Effector memory CD8-positive, alpha-beta T cell (primary cell): ENCODE results near the gene TNFAIP3.
A peak's percentile ranks its signal among the peaks of the same experiment; 100 is the strongest.

ENCODE experiments used
- ATAC-seq: fragments of 150-1000 bp; cut with Tn5 transposase; replicated peaks from 2 replicates; pipeline ENCODE4 v1.10.0; 2021; ENCODE audit warnings: mild to moderate bottlenecking, moderate library complexity
- DNase-seq, 3 experiments: peaks; one replicate each; pipeline ENCODE4 v3.0.0; 2021
- H3K27ac Mint-ChIP-seq, 2 donors: one replicate each; pipeline ENCODE4 v1.8.0; 2022; ENCODE audit warnings: mild to moderate bottlenecking in 2 of 2, mixed read lengths in 2 of 2, moderate library complexity in 2 of 2
- H3K27me3 Mint-ChIP-seq, 2 donors: one replicate each; pipeline ENCODE4 v1.8.0; 2022; ENCODE audit warnings: mixed read lengths in 2 of 2
- H3K36me3 Mint-ChIP-seq: one replicate; pipeline ENCODE4 v1.8.0; 2022; ENCODE audit warnings: mild to moderate bottlenecking, moderate library complexity, mixed read lengths; ENCODE audit not compliant: insufficient read depth
- H3K4me1 Mint-ChIP-seq, 2 donors: one replicate each; pipeline ENCODE4 v1.8.0; 2022; ENCODE audit warnings: low read depth in 2 of 2, mixed read lengths in 2 of 2
- H3K4me3 Mint-ChIP-seq, 2 donors: one replicate each; pipeline ENCODE4 v1.8.0; 2022; ENCODE audit warnings: mild to moderate bottlenecking in 2 of 2, mixed read lengths in 2 of 2, moderate library complexity in 2 of 2
- H3K9me3 Mint-ChIP-seq, 2 donors: one replicate each; pipeline ENCODE4 v1.8.0; 2022; ENCODE audit warnings: mixed read lengths in 2 of 2

TNFAIP3 gene

GRCh38 chr6:137849181-137849980 is 17.7 kb upstream of the TNFAIP3 start:
- Mint-ChIP-seq H3K27me3 (no peaks in the 10 kb centered on the region), H3K4me3 (no peak overlapping the region), H3K36me3 (no peaks in the 10 kb centered on the region), H3K4me1 (no peaks in the 10 kb centered on the region), H3K9me3 (no peaks in the 10 kb centered on the region), H3K27ac (no peak overlapping the region)
- no peak for ATAC-seq
- no peak for DNase-seq

GRCh38 chr6:137849981-137850714 is 16.9 kb upstream of the TNFAIP3 start:
- H3K9me3 Mint-ChIP-seq = no peaks in the 10 kb centered on the region
- no peaks in the 10 kb centered on the region for H3K36me3 Mint-ChIP-seq
- no peak overlapping the region for H3K4me3 Mint-ChIP-seq
- DNase-seq (no peak), ATAC-seq (no peak)
- H3K27ac Mint-ChIP-seq = no peak overlapping the region
- no peaks in the 10 kb centered on the region for H3K27me3 Mint-ChIP-seq
- H3K4me1 Mint-ChIP-seq = no peaks in the 10 kb centered on the region

DNA sequence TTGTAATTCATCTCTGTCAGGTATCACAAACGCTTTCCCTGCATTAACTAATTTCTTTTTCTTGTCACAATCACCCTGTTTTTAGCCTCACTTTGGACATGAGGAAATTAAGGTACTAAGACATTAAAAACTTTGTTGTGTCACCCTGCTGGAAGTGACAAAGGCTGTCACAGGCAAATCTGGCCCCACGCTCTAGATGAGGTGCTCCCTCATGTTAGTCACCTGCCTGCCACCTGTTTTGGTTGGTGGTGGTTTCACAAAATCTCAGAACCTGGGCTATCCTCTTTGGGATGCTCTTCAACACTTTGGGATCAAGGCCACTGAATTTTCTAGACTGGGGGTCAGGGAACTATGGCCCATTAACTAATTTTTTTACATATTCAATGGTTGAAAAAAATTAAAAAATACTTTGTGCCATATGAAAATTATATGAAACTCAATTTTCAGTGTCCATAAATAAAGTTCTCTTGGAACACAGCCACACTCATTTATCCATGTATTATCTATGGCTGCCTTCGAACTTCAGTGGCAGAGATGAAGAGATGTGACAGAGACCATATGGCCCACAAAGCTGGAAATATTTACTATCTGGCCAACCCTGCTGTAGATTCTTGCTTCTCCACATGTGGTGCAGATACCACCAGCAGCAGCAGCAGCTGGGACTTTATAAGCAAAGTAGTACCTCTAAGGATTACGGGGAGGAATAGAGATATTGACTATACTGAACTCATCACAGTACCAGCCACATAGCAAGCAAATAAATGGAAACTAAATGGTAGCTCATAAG is 16.1 kb upstream of the TNFAIP3 start:
- Mint-ChIP-seq H3K27ac (no peak overlapping the region), H3K4me3 (no peak overlapping the region), H3K4me1 (no peaks in the 10 kb centered on the region), H3K36me3 (no peaks in the 10 kb centered on the region), H3K9me3 (no peaks in the 10 kb centered on the region), H3K27me3 (no peaks in the 10 kb centered on the region)
- ATAC-seq (no peak), DNase-seq (no peak)

DNA sequence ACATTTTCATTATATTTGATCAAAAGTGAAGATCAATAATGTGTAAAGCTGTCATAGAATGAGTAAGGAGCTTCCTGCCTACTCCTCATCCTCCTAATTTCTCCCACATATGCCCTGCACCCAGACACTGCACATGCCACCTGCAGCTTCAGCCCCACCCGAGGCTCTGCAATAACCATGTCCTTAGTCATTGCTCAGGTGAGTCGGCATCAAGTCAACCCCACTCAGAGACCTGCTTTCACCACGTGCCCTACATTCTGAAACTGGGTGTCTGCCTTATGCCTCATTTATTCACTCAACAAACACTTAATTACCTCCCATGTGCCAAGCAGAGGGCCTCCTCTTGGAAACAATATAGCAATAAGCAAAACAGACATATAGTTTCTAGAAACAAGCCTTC is 15.4 kb upstream of the TNFAIP3 start:
- H3K36me3 Mint-ChIP-seq = no peaks in the 10 kb centered on the region
- no peaks in the 10 kb centered on the region for H3K27me3 Mint-ChIP-seq
- DNase-seq = no peak
- H3K27ac Mint-ChIP-seq = no peak overlapping the region
- no peak for ATAC-seq
- H3K4me1 Mint-ChIP-seq = no peaks in the 10 kb centered on the region
- H3K4me3 Mint-ChIP-seq = no peak overlapping the region
- no peaks in the 10 kb centered on the region for H3K9me3 Mint-ChIP-seq

DNA sequence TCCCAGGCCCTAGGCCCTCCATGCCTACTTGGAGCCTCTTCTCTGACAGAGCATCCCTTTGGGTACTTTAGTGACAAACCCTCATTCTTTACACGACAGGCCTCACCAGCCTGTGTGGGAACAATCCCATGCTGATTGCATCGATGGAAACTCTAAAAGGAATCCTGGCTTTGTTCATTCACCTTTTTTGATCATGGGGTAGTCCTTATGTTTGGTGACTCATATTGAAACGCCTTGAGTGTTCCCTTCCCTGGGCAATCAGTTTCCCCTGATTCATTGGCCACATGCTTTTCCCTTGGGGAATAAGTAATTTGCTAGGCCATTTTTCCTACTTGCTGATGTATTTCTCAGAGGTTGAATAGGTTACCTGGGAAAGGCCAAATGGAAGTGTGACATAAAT is 14.7 kb upstream of the TNFAIP3 start:
- peaks cover under 1% of the 10 kb centered on the region for H3K36me3 Mint-ChIP-seq
- no peaks in the 10 kb centered on the region for H3K27me3 Mint-ChIP-seq
- DNase-seq (no peak), ATAC-seq (no peak)
- no peaks in the 10 kb centered on the region for H3K9me3 Mint-ChIP-seq
- no peak overlapping the region for H3K27ac Mint-ChIP-seq
- H3K4me1 Mint-ChIP-seq = no peaks in the 10 kb centered on the region
- H3K4me3 Mint-ChIP-seq = no peak overlapping the region

DNA sequence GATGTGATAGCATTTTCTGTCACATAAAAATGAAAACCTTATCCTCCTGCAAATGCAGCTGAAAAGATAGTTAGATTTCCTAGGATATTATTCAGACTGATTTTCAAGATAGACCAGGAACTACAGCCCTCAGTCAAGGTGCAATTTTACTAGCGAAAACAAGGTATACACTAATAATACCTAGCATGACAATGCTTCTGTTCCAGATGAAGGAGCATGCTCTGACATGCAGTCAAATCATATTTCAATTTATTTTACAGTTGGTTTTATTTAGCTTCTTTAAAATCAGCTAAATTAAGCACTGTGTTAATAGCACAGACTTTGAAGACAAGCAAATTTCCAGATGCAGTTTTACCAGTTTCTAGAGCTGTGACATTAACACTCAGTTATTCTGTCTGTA is 14.2 kb upstream of the TNFAIP3 start:
- Mint-ChIP-seq H3K4me1 (no peaks in the 10 kb centered on the region), H3K27me3 (no peaks in the 10 kb centered on the region), H3K27ac (no peak overlapping the region), H3K9me3 (no peaks in the 10 kb centered on the region), H3K4me3 (no peak overlapping the region), H3K36me3 (peaks cover 5% of the 10 kb centered on the region)
- no peak for DNase-seq
- ATAC-seq = no peak

DNA sequence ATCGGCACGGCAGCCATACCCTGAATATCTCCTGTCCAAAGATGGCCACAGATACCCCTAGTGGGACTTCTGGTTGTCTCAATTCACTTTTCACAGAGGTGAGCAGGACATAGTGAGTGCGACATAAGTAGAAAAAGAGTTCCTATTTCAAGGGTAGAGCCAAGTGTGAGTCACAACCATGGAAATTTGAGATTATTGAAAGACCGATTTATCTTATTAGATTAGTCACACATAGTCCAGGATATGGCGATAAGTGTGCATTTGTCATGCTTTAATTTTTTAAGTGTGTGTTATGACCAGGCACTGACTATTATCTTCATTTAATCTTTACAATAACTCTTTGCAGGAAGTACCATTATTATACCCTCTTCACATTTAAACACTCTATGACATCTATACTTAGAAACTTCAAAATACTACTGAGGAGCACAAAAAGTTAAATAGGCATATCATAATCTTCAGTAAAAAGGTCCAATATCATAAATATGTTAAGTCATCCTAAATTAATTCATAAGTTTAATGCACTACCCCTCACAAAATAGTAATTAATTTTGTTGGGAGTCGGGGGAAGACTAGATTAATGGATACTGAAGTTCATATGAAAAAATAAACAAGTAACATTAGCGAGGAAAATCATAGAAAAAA is 13.4 kb upstream of the TNFAIP3 start:
- no peak overlapping the region for H3K27ac Mint-ChIP-seq
- peaks cover 6% of the 10 kb centered on the region for H3K36me3 Mint-ChIP-seq
- no peaks in the 10 kb centered on the region for H3K9me3 Mint-ChIP-seq
- no peak overlapping the region for H3K4me3 Mint-ChIP-seq
- DNase-seq = no peak
- H3K4me1 Mint-ChIP-seq = no peaks in the 10 kb centered on the region
- H3K27me3 Mint-ChIP-seq = no peaks in the 10 kb centered on the region
- ATAC-seq = no peak

- no peaks in the 10 kb centered on the region for H3K9me3 Mint-ChIP-seq
- no peak for DNase-seq
- H3K4me1 Mint-ChIP-seq = no peaks in the 10 kb centered on the region
- no peak overlapping the region for H3K4me3 Mint-ChIP-seq
- H3K27ac Mint-ChIP-seq = peak overlapping the region in 1 of 2 donors; percentile 52
- no peaks in the 10 kb centered on the region for H3K27me3 Mint-ChIP-seq
- no peak for ATAC-seq
- peaks cover 6% of the 10 kb centered on the region for H3K36me3 Mint-ChIP-seq
Measured at GRCh38 chr6:137856138-137856898, 10.7 kb upstream of the TNFAIP3 start.

DNA sequence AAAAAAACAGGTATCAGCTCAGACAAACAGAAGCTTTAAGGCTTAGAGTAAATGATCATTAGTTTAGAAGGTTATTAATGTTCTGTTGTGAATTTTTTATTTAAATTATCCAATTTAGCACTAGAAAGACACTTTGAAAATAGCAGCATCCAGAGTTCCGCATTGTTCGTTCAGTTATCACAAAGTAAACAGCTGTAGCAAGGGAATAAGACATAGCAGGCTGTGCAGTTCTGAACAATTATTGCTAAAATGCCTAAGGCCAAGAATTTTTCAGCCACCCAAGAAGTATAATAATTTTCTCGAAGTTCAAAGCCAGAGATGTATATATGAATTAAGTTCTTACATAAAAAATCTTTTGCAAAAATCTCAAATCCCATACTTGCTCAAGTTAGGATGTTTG is 8.0 kb upstream of the TNFAIP3 start:
- Mint-ChIP-seq H3K27me3 (no peaks in the 10 kb centered on the region), H3K4me3 (no peak overlapping the region), H3K36me3 (peaks cover 9% of the 10 kb centered on the region), H3K4me1 (no peaks in the 10 kb centered on the region), H3K9me3 (no peaks in the 10 kb centered on the region), H3K27ac (no peak overlapping the region)
- ATAC-seq (no peak), DNase-seq (no peak)

DNA sequence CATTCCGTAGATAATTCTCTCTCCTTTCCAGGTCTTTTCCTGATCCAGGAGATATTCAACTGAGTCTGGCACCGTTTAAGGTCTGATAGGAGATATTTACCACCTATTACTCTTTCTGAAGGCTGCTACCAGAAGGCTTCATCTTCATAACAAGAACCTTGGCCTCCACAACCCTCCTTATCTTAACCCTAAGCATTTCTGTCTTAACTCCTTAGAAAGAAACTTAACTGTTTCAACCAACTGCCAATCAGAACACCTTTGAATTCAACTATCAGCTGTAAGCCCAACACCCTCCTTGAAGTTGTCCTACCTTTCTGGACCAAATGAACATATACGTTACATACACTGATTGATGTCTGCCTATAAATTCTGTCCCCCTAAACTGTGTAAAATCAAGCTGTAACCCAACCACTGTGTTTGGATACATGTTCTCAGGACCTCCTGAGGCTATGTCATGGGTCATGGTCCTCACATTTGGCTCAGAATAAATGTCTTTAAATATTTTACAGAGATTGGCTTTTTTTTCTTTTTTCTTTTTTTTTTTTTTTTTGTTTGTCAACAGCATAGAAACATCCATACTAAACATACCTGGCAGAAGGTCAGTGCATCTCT is 6.6 kb upstream of the TNFAIP3 start:
- Mint-ChIP-seq H3K27me3 (no peaks in the 10 kb centered on the region), H3K36me3 (peaks cover 13% of the 10 kb centered on the region), H3K27ac (no peak overlapping the region), H3K4me3 (no peak overlapping the region), H3K4me1 (peaks cover 0 to under 1% of the 10 kb centered on the region in 2 donors), H3K9me3 (no peaks in the 10 kb centered on the region)
- DNase-seq (no peak), ATAC-seq (no peak)

DNA sequence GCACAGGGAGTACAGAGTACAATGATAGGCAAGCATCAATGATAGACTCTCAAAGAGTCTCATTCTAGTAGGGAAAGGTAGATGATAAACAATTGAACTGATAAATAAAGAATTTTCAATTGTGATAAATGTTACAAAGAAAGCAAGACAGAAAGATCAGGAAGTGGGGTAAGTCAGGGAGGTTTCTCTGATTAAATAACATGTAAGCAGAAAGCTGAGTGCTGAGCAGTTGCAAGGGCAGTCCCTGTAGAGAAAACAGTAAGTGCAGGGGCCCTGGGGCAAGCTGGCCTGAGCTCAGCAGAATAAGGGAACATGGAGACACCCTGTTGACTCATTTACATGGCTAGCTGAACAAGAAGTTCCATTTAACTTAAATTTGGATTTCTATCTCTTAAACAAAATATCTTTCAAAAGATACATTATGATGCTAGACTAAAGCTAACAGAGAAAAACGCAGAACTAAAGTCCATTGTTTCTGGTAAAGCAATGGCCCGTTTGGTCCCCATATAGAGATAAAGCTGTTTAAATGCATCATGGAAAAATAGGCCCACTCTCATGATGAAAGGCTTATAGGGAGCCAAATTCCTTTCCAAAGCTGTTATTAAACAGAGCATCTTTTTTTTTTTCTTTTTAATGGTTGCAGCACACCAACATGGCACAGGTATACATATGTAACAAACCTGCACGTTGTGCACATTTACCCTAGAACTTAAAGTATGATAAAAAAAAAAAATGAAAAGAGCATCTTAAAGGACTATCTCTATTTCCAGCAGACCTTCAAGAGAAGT is 5.3 kb upstream of the TNFAIP3 start:
- Mint-ChIP-seq H3K9me3 (no peaks in the 10 kb centered on the region), H3K4me3 (no peak overlapping the region), H3K4me1 (peaks cover 6 to 13% of the 10 kb centered on the region in 2 donors), H3K27ac (no peak overlapping the region), H3K36me3 (peaks cover 22% of the 10 kb centered on the region), H3K27me3 (no peaks in the 10 kb centered on the region)
- DNase-seq (no peak), ATAC-seq (no peak)
